GM19372 (cell line): ENCODE measurements around the gene HOXD10.

Source experiments
- ATAC-seq: cut with Tn5 transposase; IDR thresholded peaks from one replicate; pipeline ENCODE4 v1.9.1; 2021; ENCODE audit warnings: mild to moderate bottlenecking, low read depth, moderate library complexity; ENCODE audit not compliant: unreplicated experiment

HOXD10 gene

DNA sequence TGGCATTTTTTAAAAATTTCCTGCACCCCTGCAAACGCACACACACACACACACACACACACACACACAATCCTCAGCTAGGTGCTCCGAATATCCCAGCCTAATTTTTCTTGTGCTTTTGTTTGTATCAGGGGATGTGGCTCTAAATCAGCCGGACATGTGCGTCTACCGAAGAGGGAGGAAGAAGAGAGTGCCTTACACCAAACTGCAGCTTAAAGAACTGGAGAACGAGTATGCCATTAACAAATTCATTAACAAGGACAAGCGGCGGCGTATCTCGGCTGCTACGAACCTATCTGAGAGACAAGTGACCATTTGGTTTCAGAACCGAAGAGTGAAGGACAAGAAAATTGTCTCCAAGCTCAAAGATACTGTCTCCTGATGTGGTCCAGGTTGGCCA, 22.2 kb upstream of the HOXD10 start:
- ATAC-seq: no peak

GRCh38 chr2:176095421-176095820, 21.2 kb upstream of the HOXD10 start:
- no peak for ATAC-seq

DNA sequence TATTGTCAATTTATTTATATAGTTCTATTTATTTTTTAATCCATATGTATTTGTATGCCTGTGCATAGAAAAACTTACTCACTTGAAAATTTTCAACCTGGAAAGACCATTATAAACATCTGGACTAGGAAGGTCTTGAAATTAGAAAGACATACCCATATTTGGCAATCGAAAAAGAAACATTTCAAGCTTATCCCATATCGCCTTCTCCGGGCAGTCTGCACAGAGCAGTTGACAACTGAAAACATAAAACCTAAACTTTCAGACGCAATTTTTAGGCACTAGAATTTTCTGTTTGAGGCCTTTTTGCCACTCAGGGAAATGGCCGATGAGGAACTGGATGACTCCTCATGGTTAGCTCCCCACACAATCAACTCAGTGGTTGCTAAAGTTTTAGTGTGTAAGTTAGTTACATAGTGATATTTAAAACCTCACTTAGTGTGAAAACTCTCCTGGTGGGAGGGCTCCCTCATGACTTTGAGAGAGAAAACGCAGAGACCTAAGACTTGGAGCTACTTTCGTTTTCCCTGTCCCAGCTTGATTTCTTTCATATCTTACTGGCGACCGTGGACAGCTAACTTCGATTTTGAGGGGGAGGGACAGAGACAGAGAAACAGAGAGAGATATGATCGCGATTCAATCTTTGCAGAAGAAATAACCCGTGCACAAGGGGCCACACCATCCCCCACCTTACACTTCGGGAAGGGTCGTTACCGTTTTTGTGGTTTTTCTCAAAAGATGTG, 20.2 kb upstream of the HOXD10 start:
- ATAC-seq: no peak

- peak; percentile 87 for ATAC-seq
Observed at GRCh38 chr2:176096986-176097819, 19.4 kb upstream of the HOXD10 start.

GRCh38 chr2:176097820-176098365, 18.7 kb upstream of the HOXD10 start:
- ATAC-seq: no peak

GRCh38 chr2:176098366-176099158, 18.0 kb upstream of the HOXD10 start:
- no peak for ATAC-seq

DNA sequence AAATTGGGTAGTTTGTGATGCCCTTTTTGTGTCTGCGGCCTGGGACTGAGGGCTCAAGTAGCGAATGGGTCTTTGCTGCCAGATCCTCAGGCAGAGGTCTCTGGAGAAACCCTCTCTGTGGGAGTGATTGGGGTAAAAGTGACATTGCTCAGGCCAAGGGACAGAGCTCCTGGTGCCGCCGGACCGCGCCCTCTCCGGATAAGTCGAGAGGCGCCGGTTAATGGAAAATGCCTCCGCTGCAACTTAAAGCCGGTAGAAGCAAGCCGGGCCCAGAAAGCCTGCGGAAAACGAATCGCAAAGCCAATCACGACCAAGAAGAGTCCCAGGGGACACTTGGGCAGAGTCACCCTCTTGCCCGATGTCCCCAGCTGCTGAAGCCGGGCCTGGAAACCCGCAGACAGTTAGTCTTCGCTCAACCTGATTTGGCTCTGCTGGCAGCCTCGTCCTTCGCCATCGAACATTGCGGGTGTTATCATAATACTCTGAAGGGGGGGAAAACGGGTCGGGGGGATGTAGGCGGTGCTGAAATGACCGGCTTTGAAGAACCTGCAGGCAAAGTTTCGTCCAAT, 17.3 kb upstream of the HOXD10 start:
- ATAC-seq: no peak

GRCh38 chr2:176099728-176100546, 16.6 kb upstream of the HOXD10 start, which contains the start of gene HOXD12:
Gene HOXD12 (plus strand): TSS chr2:176099795. CDS start chr2:176099802, 7 bp downstream.
- ATAC-seq: no peak

- ATAC-seq: no peak
Observed at GRCh38 chr2:176100547-176101140, 15.9 kb upstream of the HOXD10 start.

GRCh38 chr2:176101216-176101830, 15.3 kb upstream of the HOXD10 start:
- no peak for ATAC-seq

GRCh38 chr2:176101842-176102241, 14.7 kb upstream of the HOXD10 start:
- no peak for ATAC-seq

DNA sequence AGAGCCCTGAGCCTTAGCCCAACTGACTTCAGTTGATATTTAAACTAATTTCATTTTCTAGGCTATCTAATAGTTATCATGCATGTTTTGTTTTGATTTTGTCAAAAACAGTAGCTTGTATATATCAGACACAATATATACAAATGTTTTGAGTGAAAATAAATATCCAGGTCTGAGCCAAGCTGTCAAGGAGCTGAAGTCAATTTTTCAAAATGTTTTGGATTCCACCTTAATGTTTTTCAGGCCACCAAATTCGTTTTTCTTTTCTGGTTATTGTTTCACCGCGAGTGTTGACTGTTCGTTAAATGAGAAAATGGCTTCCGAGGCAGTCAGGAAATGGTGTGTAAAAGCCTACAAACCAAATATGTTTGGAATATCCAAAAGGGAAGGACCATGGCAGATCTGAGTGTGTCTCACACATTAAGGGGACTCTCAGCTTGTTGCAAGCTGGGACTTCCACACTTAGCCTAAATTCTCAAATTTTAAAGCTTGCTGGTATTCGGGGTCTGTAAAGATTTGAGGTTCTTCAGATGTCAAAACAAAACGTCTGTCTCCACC, 14.2 kb upstream of the HOXD10 start:
- ATAC-seq: no peak

DNA sequence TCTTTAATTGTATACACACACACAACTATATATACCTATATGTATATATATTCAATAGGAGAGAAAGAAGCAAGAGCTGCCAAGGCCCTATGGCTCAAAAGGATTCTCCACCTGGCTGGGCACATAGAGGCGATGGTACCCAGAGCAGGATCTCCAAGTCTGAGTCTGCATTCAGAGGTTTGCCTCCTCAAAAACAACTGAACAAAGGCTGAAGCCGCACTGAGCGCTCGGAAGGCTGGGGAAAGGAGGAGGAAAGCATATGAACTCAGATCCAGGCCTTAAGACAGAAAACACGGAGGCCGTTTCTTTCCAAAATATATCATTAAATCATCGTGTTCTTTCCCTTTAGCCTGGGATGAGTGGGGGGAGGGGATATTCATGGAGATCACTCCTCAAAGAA, 13.4 kb upstream of the HOXD10 start:
- no peak for ATAC-seq

GRCh38 chr2:176103742-176104315, 12.7 kb upstream of the HOXD10 start:
- no peak for ATAC-seq

- no peak for ATAC-seq
Observed at GRCh38 chr2:176104316-176105077, 12.1 kb upstream of the HOXD10 start.

DNA sequence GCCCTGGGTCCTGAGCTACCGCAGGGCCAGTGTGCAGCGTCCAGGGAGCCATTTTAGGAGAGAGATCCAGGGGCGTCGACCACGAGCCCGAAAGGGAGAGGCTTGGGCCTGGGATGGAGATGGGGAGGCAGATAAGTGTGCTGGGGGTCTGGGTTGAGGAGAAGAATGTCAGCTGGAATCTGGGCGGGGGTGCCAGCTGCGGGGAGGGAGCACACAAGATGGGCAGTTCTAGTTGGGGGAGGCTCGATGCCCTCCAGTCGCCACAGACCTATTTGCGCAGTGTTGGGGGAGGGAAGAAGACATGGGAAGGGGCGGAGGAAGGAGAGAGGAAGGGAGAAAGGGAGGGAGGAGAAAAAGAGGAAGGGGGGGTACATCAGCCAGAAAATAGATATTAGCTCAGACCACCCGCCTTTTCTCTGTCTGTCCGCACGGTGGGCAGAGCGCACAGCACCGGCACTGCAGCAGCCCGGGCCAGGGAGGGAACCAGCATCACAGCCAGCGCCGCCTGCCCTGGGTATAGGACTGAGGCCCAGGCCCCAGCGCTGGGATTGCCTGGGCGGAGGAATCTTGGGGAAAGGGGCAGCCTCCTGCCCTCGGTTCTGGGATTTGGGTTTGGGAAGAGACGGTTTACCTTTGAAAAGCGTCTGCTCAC, 11.4 kb upstream of the HOXD10 start:
- no peak for ATAC-seq
